BJ (cell line): ENCODE results near the gene PTPN20. TPM values are rescaled to one million over a fixed set of nuclear protein-coding genes. Genes with fewer than 3 reads are reported as not detected.
"Not testable (repeated sequence)": the region's sequence is repeated elsewhere in the genome, so short reads cannot be mapped to it uniquely, and the experiment has no call there.

Experiments
- CTCF ChIA-PET: fragments of 350-600 bp; formaldehyde crosslinking; extraction: SDS; loops from one replicate; lab custom pipeline; 2021; ENCODE audit warnings: antibody characterized with exemption, inconsistent platforms; lab: Yijun Ruan, JAX
- POLR2A ChIA-PET: fragments of 300-600 bp; sonication (Branson Sonifier 250); formaldehyde crosslinking; extraction: SDS; loops from one replicate; lab custom pipeline; 2021; ENCODE audit warnings: antibody characterized with exemption; lab: Charles Lee
- DNase-seq: peaks from one replicate; pipeline ENCODE4 v3.0.0-alpha.2; 2011; ENCODE audit warnings: low read depth
- H3K27me3 ChIP-seq: 2 replicates; pipeline ENCODE4 v1.6.0; 2011; ENCODE audit warnings: low read length; ENCODE audit not compliant: control insufficient read depth, insufficient read depth
- H3K36me3 ChIP-seq: 2 replicates; pipeline ENCODE4 v1.5.1; 2011; ENCODE audit warnings: low read length; ENCODE audit not compliant: control insufficient read depth, insufficient read depth
- H3K4me3 ChIP-seq: 2 replicates; pipeline ENCODE4 v1.5.1; 2011; ENCODE audit warnings: low read depth, mild to moderate bottlenecking, control low read depth, low read length
- polyA plus RNA-seq: library from polyadenylated mRNA; depleted of rRNA; stranded (reverse); fragments of >200 nt; gene quantifications from 2 replicates; pipeline ENCODE4 v1.2.3, GENCODE V29; 2011
- TF ChIP-seq, protein P1 (sequence below): IDR thresholded peaks from 2 replicates; pipeline ENCODE4 v1.5.1; 2011; ENCODE audit warnings: low read depth, mild to moderate bottlenecking, control low read depth, inconsistent platforms, low read length, moderate library complexity; ENCODE audit not compliant: insufficient read depth

PTPN20 gene
- polyA plus RNA-seq, 1 experiment, result 0.04 TPM

DNA sequence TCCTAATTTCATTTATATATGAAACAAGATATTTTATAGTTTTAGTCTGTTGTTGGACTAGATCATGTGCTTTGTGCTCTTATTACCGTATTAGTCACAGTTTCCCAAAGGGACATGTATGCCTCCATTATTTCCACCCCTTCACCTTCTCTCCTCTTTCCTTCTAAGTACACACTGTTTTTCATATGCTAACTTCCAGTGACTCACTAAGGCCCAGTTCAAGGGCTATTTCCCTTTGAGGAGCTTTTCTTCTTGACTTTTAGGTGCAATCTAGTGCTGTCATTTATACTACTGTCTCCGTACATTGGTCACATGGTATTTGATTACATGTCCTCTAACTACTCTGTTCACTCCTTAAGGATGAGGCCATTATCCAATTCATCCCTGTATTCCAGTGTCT is 55.8 kb downstream of the PTPN20 start:
- H3K4me3 ChIP-seq, CTCF ChIA-PET, H3K36me3 ChIP-seq, H3K27me3 ChIP-seq, DNase-seq, POLR2A ChIA-PET: not testable (repeated sequence)

DNA sequence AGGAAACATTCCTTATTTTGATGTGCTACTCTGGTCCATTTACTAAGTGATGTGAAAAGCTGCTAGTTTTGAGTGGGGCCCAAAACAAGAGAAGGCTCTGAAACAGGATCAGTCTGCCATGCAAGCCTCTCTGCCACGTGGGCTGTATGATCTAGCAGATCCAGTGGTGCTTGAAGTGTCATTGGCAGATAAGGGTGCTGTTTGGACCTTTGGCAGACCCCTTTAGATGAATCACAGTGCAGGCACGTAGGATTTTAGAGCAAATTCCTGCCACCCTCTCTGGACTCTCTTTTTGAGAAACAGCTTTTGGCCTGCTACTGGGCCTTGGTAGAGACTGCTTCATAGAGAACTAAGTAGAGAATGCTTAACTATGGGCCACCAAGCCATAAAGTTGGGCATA is 69.0 kb downstream of the PTPN20 start:
- H3K36me3 ChIP-seq, POLR2A ChIA-PET, H3K27me3 ChIP-seq, CTCF ChIA-PET, H3K4me3 ChIP-seq, DNase-seq: not testable (repeated sequence)

DNA sequence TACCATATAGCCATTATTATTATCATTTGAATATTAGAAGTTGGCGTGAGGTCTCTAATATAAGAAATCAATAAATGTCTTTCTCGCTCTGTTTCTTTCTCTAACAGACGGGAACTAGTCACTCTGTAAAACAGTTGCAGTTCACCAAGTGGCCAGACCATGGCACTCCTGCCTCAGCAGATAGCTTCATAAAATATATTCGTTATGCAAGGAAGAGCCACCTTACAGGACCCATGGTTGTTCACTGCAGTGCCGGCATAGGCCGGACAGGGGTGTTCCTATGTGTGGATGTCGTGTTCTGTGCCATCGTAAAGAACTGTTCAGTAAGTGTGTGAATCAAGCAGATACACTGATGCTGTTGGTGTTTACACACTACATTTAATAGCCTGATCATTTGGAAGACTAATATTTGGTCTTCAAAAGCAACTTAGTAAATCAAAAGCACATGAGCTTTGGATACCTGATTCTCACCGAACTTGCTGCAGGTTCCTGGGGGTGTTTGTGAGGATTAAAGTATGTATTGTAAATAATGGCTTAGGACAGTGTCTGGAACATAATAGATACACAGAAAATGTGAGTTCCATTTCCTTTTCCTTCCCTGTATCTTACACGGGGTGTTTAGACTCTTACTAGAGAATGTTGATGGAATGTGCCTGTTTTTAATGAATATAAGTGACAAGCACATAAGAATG is 76.2 kb downstream of the PTPN20 start:
- CTCF ChIA-PET, H3K27me3 ChIP-seq, POLR2A ChIA-PET, H3K36me3 ChIP-seq, H3K4me3 ChIP-seq, DNase-seq: not testable (repeated sequence)

DNA sequence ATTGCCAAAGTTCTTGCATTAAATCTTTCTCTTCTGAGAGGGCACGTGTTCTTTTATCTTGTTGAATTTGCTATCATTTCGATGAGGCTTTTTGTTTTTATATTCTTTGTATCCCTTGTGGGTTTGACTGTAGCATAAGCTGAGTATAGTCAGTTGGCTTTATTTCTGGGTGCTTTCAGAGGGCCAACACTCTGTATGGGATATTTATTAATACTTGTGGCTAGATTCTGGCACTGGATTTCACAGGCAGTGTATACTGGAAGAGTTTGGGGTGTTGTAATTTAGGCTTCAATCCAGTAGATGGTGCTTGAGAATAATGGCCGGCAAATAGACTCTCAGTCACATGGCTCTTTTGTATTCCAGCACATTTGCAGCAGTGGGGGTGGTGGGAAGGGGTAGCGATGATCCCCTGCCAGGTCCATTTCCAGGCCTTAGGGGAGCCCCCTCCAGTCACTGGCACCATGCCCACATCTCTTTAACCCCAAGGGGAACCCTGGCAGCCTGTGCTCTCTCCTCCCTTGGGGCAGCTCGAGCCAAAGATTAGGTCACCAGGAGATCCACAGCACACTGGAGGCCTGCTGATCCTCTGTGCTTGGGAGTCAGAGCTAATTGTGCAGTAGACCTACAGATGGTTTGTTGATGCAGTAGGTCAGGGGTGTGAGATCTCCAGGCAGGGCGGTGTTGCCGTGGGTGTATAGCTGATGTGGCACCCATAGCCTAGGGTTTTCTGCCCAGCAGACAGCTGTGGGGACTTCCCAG is 81.8 kb downstream of the PTPN20 start:
- no peaks in the 10 kb centered on the region for H3K36me3 ChIP-seq
- CTCF ChIA-PET, result interaction anchor here (0.6 to 6.2 kb wide), 13 partner anchors 9 to 359 kb away, joined by 3 to 68 read pairs (median 6); no protein-coding TSS in a partner anchor
- POLR2A ChIA-PET, result no interaction called here
- no peak overlapping the region for H3K4me3 ChIP-seq
- TF ChIP-seq, protein P1, sequence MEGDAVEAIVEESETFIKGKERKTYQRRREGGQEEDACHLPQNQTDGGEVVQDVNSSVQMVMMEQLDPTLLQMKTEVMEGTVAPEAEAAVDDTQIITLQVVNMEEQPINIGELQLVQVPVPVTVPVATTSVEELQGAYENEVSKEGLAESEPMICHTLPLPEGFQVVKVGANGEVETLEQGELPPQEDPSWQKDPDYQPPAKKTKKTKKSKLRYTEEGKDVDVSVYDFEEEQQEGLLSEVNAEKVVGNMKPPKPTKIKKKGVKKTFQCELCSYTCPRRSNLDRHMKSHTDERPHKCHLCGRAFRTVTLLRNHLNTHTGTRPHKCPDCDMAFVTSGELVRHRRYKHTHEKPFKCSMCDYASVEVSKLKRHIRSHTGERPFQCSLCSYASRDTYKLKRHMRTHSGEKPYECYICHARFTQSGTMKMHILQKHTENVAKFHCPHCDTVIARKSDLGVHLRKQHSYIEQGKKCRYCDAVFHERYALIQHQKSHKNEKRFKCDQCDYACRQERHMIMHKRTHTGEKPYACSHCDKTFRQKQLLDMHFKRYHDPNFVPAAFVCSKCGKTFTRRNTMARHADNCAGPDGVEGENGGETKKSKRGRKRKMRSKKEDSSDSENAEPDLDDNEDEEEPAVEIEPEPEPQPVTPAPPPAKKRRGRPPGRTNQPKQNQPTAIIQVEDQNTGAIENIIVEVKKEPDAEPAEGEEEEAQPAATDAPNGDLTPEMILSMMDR, result peak; percentile 49
- DNase-seq, result no peak
- H3K27me3 ChIP-seq, result no peaks in the 10 kb centered on the region; the same call in 1 of the 2 replicates

DNA sequence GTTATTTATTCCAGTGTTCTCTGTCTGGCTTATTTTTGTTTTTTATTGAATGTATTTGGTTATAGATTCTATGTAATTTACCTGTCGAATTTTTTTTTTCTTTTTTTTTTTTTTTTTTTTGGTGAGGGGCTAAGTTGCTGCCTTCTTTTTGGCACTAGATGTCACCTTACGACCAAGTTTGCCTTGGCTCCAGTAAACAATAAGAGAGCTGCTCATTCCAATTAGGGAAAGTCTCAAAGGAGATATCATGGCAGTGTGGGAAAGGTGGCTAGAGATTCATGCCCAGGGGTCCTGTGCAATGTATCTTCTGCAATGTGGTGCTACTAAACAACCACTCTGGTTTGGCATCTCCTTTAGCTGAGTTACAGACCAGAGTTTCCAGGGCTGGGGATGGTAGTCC is 84.0 kb downstream of the PTPN20 start:
- DNase-seq, result no peak
- CTCF ChIA-PET, result interaction anchor here (1.3 to 6.2 kb wide), 5 partner anchors 17 to 317 kb away, joined by 4 to 68 read pairs (median 5); no protein-coding TSS in a partner anchor
- POLR2A ChIA-PET, result no interaction called here

DNA sequence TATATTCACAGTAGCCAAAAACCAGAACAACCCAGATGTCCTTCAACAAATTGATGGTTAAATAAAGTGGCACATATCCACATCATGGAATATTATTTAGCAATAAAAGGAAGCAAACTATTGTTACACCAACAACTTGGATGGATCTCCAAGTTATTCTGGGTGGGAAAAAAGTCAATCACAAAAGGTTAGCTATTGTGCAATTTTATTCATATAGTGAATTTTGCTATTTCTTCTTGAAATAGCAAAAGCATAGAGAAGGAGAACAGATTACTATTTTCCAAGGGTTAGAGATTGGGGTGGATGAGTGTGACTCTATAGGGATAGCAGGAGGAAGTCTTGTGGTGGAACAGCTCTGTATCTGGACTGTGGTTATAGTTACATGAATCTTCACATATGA is 87.0 kb downstream of the PTPN20 start:
- ChIA-PET POLR2A (no interaction called here), CTCF (interaction anchor here (1.2 to 3.7 kb wide), 3 partner anchors 14 to 315 kb away, joined by 3 to 17 read pairs (median 4); no protein-coding TSS in a partner anchor)
- Histone ChIP-seq H3K4me3 (no peak overlapping the region), H3K36me3 (no peaks in the 10 kb centered on the region), H3K27me3 (no peaks in the 10 kb centered on the region; the same call in 1 of the 2 replicates)
- TF ChIP-seq, protein P1, result no peak
- DNase-seq, result no peak

More for the DNA sequence above, 84.0 kb downstream of the PTPN20 start:
- no peaks in the 10 kb centered on the region for H3K36me3 ChIP-seq
- no peaks in the 10 kb centered on the region; the same call in 1 of the 2 replicates for H3K27me3 ChIP-seq
- H3K4me3 ChIP-seq, result no peak overlapping the region
- TF ChIP-seq, protein P1, result no peak
